ENCODE data around the gene NFAM1.

The NFAM1 gene

DNA sequence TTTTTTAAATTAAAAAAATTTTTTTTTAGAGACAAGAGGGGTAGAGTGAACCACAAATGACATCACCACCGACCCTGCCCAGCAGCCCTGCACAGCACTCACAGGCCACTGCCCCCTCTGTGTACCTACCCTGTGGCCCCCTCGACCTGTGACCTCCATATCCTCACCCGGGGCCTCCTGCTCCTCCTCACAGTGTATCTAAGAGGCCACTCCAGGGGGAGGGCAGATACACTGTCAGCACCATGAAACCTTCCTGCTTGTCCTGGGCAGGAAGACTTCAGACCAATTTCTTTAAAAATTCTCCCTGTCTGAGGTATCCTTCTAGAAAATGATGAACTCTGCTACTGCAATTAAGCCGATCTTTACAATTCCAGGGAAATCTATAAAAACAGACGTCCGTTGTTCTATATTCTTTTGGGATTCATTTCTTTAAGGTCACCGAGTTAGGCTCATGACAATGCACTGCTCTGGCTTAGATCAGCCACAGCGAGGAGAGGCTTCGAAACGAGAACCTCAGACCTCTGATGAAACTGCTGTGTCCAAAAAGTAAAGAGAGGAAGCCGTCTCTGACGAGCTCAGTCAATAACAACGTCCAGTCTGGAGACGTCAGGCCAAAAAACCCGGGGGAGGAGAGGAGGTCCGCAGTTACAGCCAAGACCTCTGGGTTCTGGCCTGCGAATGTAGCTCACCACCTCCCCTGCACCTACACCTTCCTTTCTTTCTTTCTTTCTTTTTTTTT, 17.5 kb downstream of the NFAM1 start:
- DNase-seq (ENCODE audit: low read depth): no peak

GRCh38 chr22:42414021-42414420, 18.2 kb downstream of the NFAM1 start:
- DNase-seq (ENCODE audit: low read depth): no peak

- no peak for DNase-seq (ENCODE audit: low read depth)
These were observed 19.4 kb downstream of the NFAM1 start for GRCh38 chr22:42412744-42413333.

GRCh38 chr22:42410708-42411107, 21.5 kb downstream of the NFAM1 start:
- DNase-seq (ENCODE audit: low read depth): no peak

DNA sequence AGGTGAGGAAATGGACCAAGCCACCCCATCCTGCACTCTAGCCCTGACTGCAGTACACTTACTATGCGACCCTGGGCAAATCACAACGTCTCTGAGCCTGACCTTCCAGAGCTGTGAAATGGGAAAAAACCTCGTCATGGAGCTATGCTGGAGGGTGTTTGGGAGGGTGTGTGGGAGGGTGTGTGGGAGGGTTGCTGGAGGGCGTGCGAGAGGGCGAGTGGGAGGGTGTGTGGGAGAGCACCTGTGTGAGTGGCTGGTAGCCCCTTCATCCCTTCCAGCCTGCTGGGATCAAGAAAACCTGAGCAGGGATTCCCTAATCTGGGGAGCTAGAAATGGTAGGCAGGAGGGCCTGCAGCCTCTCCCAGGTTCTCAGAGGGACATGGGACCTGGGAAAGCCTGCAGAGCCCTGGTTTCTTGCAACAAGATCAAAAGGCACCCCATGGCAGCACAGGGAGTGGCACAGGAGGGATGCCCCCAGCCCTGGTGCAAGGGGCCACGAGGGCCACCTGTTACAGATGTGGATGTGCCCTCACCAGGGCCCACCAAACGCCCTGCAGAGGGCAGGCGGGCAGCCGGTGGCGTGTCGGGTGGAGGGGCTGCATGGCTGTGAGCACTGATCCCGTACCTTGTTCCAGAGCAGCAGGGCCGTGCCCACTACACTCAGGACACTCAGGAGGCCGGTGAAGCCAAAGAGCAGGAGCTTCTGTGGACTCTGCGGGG, 23.2 kb downstream of the NFAM1 start:
- DNase-seq (ENCODE audit: low read depth): no peak

DNA sequence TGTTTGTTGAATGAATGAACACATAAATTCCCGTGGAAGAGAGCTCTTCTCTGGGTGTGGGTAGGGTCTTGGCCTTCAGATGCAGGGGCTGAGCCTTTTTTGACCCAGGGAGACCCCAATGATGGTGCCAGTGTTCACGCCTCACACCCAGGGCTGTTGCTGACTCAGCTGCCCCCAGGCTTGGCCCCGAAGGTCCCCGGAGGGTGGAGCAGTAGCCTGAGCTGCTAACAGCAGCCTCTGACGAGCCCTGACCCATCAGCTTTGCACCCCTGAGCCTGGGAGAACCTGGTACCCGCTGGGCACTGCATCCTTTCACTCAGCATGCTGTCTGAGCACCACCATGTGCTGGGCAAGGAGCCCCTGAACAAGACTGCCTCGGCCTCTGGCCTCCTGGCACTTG, 23.9 kb downstream of the NFAM1 start:
- no peak for DNase-seq (ENCODE audit: low read depth)

- DNase-seq (ENCODE audit: low read depth): no peak
These were observed 27.9 kb downstream of the NFAM1 start for GRCh38 chr22:42404266-42404665.

GRCh38 chr22:42401535-42402334, 30.5 kb downstream of the NFAM1 start:
- DNase-seq (ENCODE audit: low read depth): no peak

DNA sequence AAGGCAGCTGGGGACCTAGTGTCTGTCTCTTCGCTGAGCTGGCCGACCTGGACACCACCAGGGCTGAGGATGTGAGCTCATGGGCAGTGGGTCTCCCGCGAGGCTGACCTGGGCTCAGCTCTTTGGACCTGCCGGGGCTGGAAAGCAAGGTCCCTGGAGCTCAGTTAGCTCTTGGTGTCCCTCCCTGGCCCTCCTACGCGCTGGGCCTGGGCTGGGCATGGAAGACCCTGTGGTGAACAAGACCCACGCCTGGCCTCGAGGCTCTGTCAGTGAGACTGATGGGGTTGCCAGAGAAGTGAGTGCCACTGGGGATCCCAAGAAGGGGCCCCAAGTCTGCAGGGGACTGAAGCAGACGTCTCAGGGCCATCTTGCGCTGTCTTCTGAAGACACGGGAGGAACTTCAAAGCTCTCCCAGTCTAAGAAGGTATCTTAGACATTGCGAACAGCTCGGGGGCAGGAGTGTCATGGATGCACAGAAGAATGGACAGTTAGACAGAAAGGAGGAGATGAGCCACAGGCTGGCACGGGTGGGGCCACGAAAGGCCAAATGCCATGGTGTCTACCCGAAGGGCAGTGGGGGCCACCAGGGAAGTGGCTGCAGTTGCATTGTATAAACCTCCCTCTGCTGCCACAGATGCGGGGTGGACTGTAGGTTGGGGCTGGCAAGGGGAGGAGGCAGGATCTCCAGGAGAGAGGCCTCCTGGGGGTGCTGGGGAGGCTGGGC, 31.2 kb downstream of the NFAM1 start:
- no peak for DNase-seq (ENCODE audit: low read depth)

GRCh38 chr22:42399315-42400271, 32.6 kb downstream of the NFAM1 start:
- no peak for DNase-seq (ENCODE audit: low read depth)

DNA sequence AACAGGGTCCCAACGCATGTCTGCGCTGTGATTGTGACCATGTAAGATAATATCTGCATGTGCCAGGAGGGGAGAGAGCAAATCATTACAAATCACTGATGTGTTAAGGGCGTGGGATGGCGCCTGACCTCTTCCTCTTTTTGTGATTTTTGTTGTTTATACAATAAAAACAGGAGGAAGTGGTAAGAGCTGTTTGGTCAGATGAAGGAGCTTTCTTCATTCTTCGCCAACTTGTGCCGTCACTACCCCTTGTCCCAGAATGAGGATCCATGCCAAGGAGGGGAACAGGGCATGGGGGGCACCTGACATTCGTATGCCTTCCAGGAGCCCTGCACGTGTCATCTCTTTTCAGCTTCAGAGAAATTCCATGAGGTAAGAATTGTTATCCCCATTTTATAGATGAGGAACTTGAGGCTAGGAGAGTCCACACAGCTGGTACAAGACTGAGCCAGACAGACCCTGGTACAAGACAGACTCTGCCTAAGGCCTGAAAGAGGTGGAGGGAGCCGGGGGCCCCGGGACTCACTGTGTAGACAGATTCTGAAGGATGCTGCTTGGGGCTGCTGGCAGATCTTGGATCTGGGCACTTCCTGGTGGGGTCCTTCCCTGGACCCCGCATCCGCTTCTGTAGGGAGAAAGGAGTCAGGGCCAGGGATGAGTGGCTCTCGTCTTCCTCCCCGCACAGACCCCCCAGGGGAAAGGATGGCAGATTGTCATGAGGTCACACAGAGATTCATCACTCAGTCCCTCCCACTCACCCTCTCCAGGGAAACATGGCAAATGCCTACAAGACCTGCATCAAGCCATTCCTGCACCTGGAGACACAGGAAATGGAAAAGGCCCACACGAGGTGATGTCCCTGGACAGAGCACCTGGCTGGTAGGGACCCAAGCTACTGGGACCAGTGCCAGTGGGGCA, 34.6 kb downstream of the NFAM1 start:
- no peak for DNase-seq (ENCODE audit: low read depth)

- no peak for DNase-seq (ENCODE audit: low read depth)
These were observed 35.4 kb downstream of the NFAM1 start for GRCh38 chr22:42396621-42397331.

GRCh38 chr22:42389143-42389542, 43.1 kb downstream of the NFAM1 start:
- DNase-seq (ENCODE audit: low read depth): no peak

GRCh38 chr22:42388130-42388797, 43.9 kb downstream of the NFAM1 start:
- no peak for DNase-seq (ENCODE audit: low read depth)

- DNase-seq (ENCODE audit: low read depth): no peak
These were observed 44.6 kb downstream of the NFAM1 start for GRCh38 chr22:42387631-42388030.

GRCh38 chr22:42385696-42386095, 46.5 kb downstream of the NFAM1 start:
- no peak for DNase-seq (ENCODE audit: low read depth)

DNA sequence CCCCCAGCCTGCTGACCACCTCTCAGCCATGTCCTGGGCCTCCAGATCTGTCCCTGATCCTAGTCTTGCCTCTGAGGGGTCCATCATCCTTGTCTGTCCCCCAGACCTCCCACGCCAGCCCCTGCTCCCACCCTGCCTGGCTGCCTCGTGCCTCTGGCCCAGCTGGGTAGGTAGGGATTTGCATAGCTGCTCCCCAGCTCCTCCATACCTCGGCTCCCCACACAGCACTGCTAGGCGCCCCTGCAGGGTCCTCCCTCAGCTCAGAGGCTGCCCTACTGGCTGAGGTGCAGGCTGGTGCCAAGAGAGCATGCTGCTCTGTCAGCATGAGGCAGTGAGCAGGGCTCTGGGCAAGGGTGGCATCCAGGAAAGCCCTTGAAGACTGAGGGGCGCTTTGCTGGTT, 47.7 kb downstream of the NFAM1 start:
- no peak for DNase-seq (ENCODE audit: low read depth)

DNA sequence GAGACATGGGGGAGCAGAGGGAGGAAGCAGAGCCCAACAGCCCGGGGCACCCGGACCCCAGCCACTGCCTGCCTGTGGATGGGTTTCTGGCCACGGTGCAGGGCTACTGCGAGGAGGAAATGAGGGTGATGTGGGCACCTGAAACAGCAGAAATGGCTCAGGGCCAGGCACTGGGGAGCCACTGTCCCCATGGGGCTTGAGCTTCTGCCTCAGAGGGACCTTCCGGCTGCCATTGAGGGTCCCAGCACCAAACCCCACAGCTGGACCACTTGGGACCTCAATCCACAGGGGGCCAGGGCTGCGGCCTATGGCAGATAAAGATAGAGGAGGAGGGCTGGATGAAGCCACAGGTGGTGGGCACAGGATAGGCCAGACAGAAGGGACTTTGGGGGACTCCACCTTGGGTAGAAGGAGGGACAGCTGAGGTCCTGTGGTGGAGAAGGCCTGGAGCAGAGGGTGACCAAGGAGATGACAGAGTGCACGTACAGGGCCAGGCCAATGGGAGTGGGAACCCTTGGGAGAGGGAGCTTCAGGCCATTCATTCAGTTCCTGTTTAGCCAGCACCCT, 48.3 kb downstream of the NFAM1 start:
- no peak for DNase-seq (ENCODE audit: low read depth)
